SK-N-SH treated with all-trans-retinoic acid at 6 μM for 48 hours (cell line): ENCODE results near the gene LITAF.

Experiments used
- ESRRG ChIP-seq: fragments of 250-450 bp; sonication (Bioruptor Pico); IDR thresholded peaks from 2 replicates; pipeline ENCODE4 v1.6.1; 2021; ENCODE audit warnings: mild to moderate bottlenecking
- GLIS3 ChIP-seq: fragments of 250-450 bp; sonication (Bioruptor Pico); IDR thresholded peaks from 2 replicates; pipeline ENCODE4 v1.5.0; 2020; ENCODE audit warnings: mild to moderate bottlenecking, moderate library complexity
- PATZ1 ChIP-seq: fragments of 250-450 bp; sonication (Bioruptor Pico); IDR thresholded peaks from 2 replicates; pipeline ENCODE4 v1.8.0; 2020; ENCODE audit warnings: mild to moderate bottlenecking, moderate library complexity, borderline replicate concordance
- PPARA ChIP-seq: fragments of 250-450 bp; sonication (Bioruptor Pico); IDR thresholded peaks from 2 replicates; pipeline ENCODE4 v1.5.0; 2020; ENCODE audit warnings: mild to moderate bottlenecking, borderline replicate concordance

GRCh38 chr16:11601425-11601824 is 14.7 kb upstream of the LITAF start:
- TF ChIP-seq PATZ1 (CRISPR knock-in tag) (no peak), GLIS3 (CRISPR knock-in tag) (no peak), ESRRG (no peak), PPARA (CRISPR knock-in tag) (no peak)
